NOMO-1 treated with DMSO at 0.1 percent for 48 hours (cell line): Measurements from ENCODE around the gene PILRA.
A peak's percentile ranks its signal among the peaks of the same experiment; 100 is the strongest.

Experiments used
- DNase-seq: peaks from one replicate; lab custom pipeline; 2025; ENCODE audit not compliant: unreplicated experiment; lab: John Stamatoyannopoulos, UW

The PILRA gene

GRCh38 chr7:100406767-100407166 lies 33.5 kb downstream of the PILRA start:
- DNase-seq, result no peak

DNA sequence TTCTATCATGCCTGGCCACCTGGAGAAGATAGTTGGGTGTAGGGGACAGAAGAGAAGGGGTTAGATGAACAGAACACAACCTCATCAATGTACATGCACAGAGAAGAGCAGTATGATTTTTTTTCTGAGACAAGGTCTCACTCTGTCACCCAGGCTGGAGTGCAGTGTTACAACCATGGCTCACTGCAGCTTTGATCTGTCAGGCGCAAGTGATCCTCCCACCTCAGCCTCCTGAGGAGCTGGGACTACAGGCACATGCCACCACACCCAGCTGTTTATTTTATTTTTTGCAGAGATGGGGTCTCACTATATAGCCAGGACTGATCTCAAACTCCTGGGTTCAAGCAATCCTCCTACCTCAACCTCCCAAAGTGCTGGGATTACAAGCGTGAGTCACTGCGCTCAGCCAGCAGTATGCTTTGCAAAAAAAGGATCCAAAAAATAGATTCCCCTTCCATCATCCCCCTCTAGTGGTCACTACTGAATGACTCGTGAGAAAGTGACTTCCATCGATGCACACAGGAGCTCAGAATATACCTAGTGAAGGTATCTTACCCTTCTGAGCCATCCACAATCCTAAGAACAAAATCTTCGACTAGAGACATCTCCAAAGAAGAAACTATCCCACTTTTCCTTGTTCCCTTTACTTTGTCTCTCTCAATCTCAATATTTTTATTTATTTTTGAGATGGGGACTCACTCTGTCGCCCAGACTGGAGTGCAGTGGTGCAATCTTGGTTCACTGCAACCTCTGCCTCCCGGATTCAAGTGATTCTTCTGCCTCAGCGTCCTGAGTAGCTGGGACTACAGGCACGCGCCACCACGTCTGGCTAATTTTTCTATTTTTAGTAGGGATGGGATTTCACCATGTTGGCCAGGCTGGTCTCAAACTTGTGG lies 34.2 kb downstream of the PILRA start:
- peak; percentile 74 for DNase-seq

- no peak for DNase-seq
Observed at GRCh38 chr7:100411101-100411500, 37.8 kb downstream of the PILRA start.

- peak; percentile 50 for DNase-seq
Observed at GRCh38 chr7:100413346-100413745, 40.1 kb downstream of the PILRA start.

DNA sequence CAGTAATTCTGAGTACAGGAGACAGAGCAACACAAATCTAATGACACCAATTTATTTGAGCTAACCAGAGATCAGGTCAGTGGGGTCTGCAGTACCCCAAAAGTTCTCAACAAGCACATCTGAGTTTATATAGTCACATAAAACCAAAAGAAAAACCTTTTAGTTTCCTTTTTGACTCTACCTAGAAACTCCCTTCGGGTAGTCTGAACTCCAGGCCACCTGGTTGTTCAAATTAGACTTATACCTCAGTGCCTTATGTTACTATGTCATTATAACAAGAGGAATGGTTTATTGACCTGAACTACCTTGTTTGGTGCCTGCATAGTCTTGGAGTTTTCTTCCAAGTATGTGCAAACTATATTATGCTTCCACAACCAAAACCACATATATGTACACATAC lies 40.6 kb downstream of the PILRA start:
- no peak for DNase-seq

GRCh38 chr7:100415448-100415847 lies 42.2 kb downstream of the PILRA start:
- no peak for DNase-seq

DNA sequence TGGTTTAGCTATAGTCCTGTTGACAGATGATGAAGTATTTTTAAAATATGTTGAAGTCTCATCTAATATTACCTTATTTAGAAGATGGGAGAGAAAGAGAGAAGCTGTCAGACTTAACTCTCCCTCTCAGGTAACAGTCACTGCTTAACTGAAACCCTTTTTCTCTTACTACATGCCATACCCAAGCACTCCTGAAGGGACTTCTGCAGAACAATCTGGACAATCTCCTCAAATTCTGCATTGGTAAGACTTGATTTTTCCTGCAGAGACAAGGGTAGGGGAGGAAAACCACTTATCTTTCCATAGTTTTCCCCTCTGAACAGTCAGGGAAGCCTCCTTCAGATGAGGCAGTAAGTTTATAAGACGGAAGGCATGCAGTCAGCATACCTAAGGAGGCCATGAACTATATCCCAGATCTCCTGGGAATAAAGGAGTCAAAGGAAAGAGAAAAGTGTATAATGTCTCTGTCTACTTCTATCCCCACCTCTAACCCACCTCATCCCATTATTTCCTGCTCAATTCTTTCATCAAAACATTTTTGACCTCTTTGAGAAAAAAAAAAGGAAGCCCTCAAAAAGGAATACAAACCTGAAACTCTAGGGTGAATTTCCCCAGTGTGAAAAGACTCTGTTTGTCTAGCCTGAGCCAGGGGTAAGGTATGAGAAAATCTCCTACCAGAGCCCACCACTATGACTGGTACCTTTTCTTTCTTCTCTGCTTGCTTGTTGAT lies 45.8 kb downstream of the PILRA start:
- DNase-seq, result no peak

GRCh38 chr7:100419660-100420226 lies 46.5 kb downstream of the PILRA start:
- no peak for DNase-seq

- no peak for DNase-seq
Observed at GRCh38 chr7:100423315-100423714, 50.0 kb downstream of the PILRA start.

DNA sequence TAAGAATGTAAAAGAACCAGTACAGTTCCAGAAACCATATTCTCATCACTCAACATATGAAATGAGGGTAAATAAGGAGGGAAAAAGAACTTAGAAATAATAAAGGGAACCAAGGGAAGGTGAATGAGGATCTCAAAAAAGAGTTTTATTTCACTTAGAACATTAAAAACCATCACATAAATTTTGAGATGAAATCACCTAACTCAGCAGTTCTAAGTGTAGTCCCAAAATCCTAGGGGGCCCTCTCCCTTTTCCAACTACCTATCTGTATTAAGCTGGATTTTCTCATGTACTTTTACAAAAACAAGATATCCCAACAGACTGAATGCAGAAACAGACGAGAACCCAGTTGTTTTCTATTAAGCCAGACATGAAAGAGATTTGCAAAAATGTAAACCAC lies 52.1 kb downstream of the PILRA start:
- DNase-seq, result no peak

GRCh38 chr7:100426516-100426915 lies 53.2 kb downstream of the PILRA start:
- no peak for DNase-seq

DNA sequence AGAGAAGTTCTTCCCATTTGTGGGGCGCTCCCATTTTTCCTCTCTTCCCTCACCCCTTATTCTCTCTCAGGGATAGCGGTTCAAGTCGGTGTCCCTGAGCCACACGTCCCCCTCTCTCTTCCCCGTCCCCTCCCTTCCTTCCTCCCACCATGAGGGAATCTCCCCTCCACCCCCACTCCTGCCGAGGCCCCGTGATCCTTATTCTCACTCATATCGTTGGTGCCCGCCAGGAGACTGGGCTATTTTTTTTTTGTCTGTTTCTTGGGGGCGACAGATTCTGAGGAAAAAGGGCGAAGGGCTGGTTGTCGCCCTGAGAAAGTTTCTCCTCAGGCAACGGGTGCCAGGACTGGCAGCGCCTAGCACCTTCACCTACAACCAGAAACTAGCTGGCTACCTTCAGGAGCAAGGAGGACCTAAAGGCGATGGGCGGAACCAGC lies 54.5 kb downstream of the PILRA start:
- no peak for DNase-seq

GRCh38 chr7:100428199-100428966 lies 55.1 kb downstream of the PILRA start, which contains the start of gene ZCWPW1:
ZCWPW1 (minus strand) TSS chr7:100428703; CDS start chr7:100420649, 8,054 bp downstream.
- DNase-seq, result peak; percentile 99

DNA sequence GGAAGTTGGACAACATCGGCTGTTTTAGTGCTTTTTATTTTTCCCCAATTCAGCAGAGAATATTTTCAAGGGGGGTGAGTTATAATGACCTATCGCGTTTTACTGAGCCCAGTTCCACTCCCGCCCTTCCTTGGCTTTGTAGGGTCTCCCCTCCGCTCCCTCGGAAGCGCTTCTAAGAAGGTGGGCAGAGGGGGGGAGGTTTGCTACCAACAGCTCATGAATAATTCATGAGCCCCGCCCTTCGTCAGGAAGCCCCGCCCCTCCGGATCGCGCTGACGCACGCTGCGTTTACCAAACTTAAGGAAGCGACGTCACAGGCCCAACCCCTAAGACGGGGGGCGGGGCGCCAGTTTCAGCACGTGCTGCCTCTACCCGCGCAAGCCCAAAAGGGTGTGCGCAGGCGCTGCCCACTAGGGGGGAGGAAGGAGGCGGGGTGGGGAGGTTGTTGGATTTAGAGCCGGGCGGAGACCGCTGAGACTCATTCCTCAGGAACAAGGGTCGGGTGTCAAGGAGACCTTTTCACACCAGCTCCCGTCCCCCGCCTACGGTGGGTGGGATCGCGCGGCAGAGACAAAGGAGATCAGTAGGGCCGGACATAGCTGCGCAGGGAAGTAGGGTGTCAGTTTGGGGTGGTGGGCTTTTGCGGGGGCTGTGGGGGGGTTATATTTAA lies 55.8 kb downstream of the PILRA start:
- DNase-seq, result peak; percentile 100

DNA sequence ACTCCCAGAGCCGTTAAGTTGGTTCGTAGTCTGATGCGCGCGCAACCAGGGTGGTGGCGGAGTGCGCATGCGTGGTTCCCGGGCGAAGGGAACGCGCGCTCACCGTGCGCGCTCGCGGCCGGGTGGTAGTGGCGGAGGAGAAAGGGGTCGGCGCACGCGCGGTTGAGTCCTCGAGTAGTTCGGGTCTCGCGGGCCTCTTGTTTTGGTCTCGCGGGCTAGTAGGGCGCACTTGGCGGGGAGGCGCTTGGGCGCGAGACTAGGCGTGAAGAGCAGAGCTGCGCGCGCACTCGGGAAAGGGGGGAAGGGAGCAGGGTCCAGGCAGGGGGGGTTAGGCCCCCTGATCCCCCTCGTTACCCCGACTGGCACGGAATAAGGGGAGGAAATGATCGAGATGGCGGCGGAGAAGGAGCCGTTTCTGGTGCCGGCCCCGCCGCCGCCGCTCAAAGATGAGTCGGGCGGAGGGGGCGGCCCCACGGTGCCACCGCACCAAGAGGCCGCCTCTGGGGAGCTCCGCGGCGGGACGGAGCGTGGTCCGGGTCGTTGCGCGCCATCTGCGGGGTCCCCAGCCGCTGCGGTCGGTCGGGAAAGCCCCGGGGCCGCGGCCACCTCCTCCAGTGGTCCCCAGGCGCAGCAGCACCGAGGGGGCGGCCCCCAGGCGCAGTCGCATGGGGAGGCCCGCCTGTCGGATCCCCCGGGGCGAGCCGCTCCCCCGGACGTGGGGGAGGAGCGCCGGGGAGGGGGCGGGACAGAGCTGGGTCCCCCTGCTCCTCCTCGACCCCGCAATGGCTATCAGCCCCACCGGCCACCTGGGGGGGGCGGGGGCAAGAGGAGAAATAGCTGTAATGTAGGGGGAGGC lies 56.6 kb downstream of the PILRA start, which contains the start of gene MEPCE:
TSS of gene MEPCE (plus strand) at position 195 of the 856 bp plus-strand sequence. CDS start at position 383, 188 bp downstream.
- peak; percentile 94 for DNase-seq

DNA sequence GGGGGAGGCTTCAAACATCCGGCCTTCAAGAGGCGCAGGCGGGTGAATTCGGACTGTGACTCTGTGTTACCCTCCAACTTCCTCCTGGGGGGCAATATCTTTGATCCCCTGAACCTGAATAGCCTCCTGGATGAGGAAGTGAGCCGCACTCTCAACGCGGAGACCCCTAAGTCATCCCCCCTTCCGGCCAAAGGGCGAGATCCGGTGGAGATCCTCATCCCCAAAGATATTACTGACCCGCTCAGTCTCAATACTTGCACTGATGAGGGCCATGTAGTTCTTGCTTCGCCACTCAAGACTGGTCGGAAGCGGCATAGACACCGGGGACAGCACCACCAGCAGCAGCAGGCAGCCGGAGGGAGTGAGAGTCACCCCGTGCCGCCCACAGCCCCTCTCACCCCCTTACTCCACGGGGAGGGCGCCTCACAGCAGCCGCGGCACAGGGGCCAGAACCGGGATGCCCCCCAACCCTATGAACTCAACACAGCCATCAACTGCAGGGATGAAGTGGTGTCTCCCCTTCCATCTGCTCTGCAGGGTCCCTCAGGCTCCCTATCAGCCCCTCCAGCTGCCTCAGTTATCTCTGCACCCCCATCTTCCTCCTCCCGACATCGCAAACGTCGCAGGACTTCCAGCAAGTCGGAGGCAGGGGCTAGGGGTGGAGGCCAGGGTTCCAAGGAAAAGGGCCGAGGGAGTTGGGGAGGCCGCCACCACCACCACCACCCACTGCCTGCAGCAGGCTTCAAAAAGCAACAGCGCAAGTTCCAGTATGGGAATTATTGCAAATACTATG lies 57.4 kb downstream of the PILRA start:
- DNase-seq, result no peak

GRCh38 chr7:100431286-100431735 lies 58.0 kb downstream of the PILRA start:
- DNase-seq, result no peak

DNA sequence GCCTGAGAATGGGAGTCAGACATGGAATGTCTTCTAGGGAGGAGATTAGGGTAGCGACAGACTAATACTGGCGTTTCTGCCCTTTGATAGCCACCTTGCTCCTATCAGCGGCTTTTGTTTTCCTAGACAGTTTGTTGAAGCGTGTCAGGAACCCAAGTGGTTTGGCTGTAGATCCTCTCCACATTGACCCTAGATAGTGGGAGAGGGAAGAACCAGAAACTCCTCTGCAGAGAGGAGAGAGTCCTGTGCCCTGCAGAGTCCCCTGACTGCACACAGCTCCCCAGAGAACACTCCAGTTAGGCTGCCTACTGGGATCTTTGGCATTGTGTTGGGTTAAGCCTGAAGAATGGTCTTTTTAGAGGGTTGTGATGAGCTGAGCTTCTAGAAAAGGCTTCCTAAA lies 58.8 kb downstream of the PILRA start:
- DNase-seq, result no peak
